Heart right ventricle (tissue), 16 donors: ENCODE data around the gene CMSS1. TPM values are rescaled to one million over a fixed set of nuclear protein-coding genes. Genes with fewer than 3 reads are reported as not detected.

Source experiments
- ATAC-seq, 8 donors: fragments of 200-7000 bp; cut with Tn5 transposase; one replicate each; pipeline ENCODE4 v1.9.1; 2020; ENCODE audit warnings: mild to moderate bottlenecking in 8 of 8, moderate library complexity in 8 of 8, moderate number of reproducible peaks in 1 of 8
- DNase-seq, 2 donors: peaks; one replicate each; pipeline ENCODE4 v3.0.0-alpha.2; 2020
- H3K27ac ChIP-seq, 10 donors: fragments of 200-600 bp; sonication (generic) in 2 of 10; one replicate each; pipeline versions ENCODE4 v1.5.0 to v1.8.0; 2020 to 2022; ENCODE audit warnings: mild to moderate bottlenecking in 3 of 10
- H3K27me3 ChIP-seq, 7 donors: fragments of 200-600 bp; one replicate each; pipeline ENCODE4 v1.8.0; 2021 to 2022; ENCODE audit warnings: mild to moderate bottlenecking in 2 of 7
- H3K36me3 ChIP-seq, 9 donors: fragments of 200-600 bp; sonication (generic) in 1 of 9; one replicate each; pipeline versions ENCODE4 v1.5.0 to v1.8.0; 2020 to 2022; ENCODE audit warnings: mild to moderate bottlenecking in 2 of 9
- H3K4me1 ChIP-seq, 9 donors: fragments of 200-600 bp; sonication (generic) in 1 of 9; one replicate each; pipeline versions ENCODE4 v1.5.0 to v1.8.0; 2020 to 2022; ENCODE audit warnings: mild to moderate bottlenecking in 4 of 9
- H3K4me3 ChIP-seq, 10 donors: fragments of 200-600 bp; sonication (generic) in 2 of 10; one replicate each; pipeline versions ENCODE4 v1.5.0 to v1.8.0; 2020 to 2022; ENCODE audit warnings: mild to moderate bottlenecking in 7 of 10, moderate library complexity in 2 of 10
- H3K9me3 ChIP-seq, 11 donors: fragments of 200-600 bp in 10 of 11; sonication (generic) in 2 of 11; one replicate each; pipeline versions ENCODE4 v1.5.0 to v1.8.0; 2013 to 2022; ENCODE audit warnings: mild to moderate bottlenecking in 2 of 11, control low read depth in 1 of 11, moderate library complexity in 1 of 11
- CTCF ChIP-seq, 9 donors: fragments of 200-600 bp; sonication (generic) in 2 of 9; IDR thresholded peaks; one replicate each; pipeline versions ENCODE4 v1.5.0 to v1.8.0; 2021 to 2022; ENCODE audit warnings: antibody characterized with exemption in 9 of 9, mild to moderate bottlenecking in 5 of 9, moderate library complexity in 1 of 9
- WGBS, 2 donors: extraction: QIAGEN DNeasy Blood & Tissue Kit; methylation state at CpG; one replicate each; pipeline ENCODE4 v1.1.7; 2013; ENCODE audit warnings: inconsistent platforms in 1 of 2; 5-methylcytosine and 5-hydroxymethylcytosine counted together
- intact Hi-C, 10 donors: fragments of 100-400 bp; cut with DNase I; formaldehyde crosslinking; loops; one replicate each; pipeline versions ENCODE4 v1.11.1 to v1.14.2; 2022
- polyA plus RNA-seq, 2 donors: library from polyadenylated mRNA; stranded (reverse); fragments of 200-250 nt; gene quantifications; one replicate each; pipeline ENCODE4 v1.2.3, GENCODE V29; 2013
- total RNA-seq, 10 donors: library from RNA; stranded (reverse); fragmentation: NEBNext Ultra II Directional in 3 of 10; extraction: Animal tissue kit (Norgen Biotek cat#: 25700) in 3 of 10; gene quantifications; one replicate each; pipeline versions ENCODE4 v1.2.1 to v1.2.4, GENCODE V29; 2021 to 2023
- donor health status: Arrhythmogenic right ventricular cardiomyopathy.
- donor health status: ischemic (EF 13 %, LVEDD 7.1; RV severe dilation, severe dysfunction).
- donor health status: healthy with polysubstance abuse.
- donor health status: DM: no; HTN: yes; CAD: no.
- donor health status: DM: no; HTN: no; CAD: no.
- donor health status: ischemic (EF 25% LVEDD 6.9; RV normal size, moderate dysfunction).
- donor health status: ischemic (EF 25% LVEDD 5.7; RV mildly dilated, moderate dysfunction).
- donor health status: healthy.
- donor health status: DM: yes; HTN: yes; CAD: no.
- donor health status: Ischemic cardiomyopathy.
- donor health status: ischemic (EF 35%, LVEDD 5.7; RV mildly dilated, moderate dysfunction).
- donor health status: nonischemic (EF 11% LVEDD 7.7; RV severe dilation, severe dysfunction).
- donor health status: DM: yes; HTN: yes; CAD: no.
- donor health status: PGD.
- donor health status: ischemic (EF 29% LVEDD 5.4; RV normal size, mild dysfunction).
- donor health status: nonischemic (EF 23%, LVEDD 6.1; RV moderate dilation, normal function).

Gene CMSS1
- total and polyA plus RNA-seq, 12 donors, result 24.6 to 45.4 (median 34.6) TPM

DNA sequence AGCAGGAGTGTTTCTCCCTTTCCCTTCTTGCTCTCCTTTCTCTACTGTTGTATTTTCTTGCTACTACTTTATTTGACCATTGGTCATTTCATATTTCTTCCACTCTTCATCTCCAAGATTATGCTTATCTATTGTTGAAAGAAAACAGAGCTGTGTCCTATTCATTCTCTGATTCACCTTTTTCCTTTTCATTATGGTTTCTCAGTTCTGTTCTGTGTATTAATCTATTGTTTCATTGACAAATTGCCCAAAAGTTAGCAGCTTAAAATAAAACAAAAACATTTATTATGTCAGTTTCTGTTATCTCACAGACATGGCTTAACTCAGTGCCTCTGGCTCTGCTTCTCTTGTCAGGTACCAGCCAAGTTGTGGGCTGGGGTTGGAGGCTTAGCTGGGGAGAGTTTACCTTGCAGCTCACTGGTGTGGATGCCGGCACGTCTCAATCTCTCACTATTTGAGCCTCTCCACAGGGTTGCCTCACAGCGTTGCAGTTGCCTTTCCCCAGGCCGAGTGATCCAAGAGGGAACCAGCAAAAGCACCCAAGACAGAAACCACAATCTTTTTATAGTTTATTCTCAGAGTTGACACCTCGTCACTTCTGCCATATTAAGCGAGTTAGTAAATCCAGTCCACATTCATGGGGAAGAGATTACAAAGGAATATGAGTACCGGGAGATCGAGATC is 333.5 kb downstream of the CMSS1 start:
- ATAC-seq (peak in 7 of 8 donors; percentile 46 to 69 (median 61)), DNase-seq (peak in 1 of 2 donors; percentile 17)
- H3K27ac ChIP-seq, result peak overlapping the region in 9 of 10 donors; percentile 5 to 78 (median 65)
- no peak overlapping the region for H3K4me3 ChIP-seq
- no peaks in the 10 kb centered on the region for H3K27me3 ChIP-seq
- peaks cover 0 to 29% (median 11%) of the 10 kb centered on the region in 9 donors for H3K4me1 ChIP-seq
- H3K36me3 ChIP-seq, result peaks cover 0 to 4% (median 0%) of the 10 kb centered on the region in 9 donors
- no peak for TF ChIP-seq CTCF (IDR thresholded peaks at IDR 0.05)
- 45 to 56% methylated on average over 8 of the region's 8 CpGs for WGBS, 2 donors
- peaks cover 0 to 16% (median 12%) of the 10 kb centered on the region in 11 donors for H3K9me3 ChIP-seq
- intact Hi-C loops, result no loop called here

- WGBS, 2 donors, result 98 to 100% methylated on average over 1 of the region's 1 CpG
- intact Hi-C loops, result no loop called here
- H3K4me1 ChIP-seq, result peaks cover 5 to 52% (median 33%) of the 10 kb centered on the region in 9 donors
- H3K9me3 ChIP-seq, result peaks cover 0 to 26% (median 14%) of the 10 kb centered on the region in 11 donors
- no peaks in the 10 kb centered on the region for H3K27me3 ChIP-seq
- DNase-seq, result no peak
- no peak overlapping the region for H3K4me3 ChIP-seq
- TF ChIP-seq CTCF (IDR thresholded peaks at IDR 0.05), result no peak
- H3K27ac ChIP-seq, result no peak overlapping the region
- H3K36me3 ChIP-seq, result no peaks in the 10 kb centered on the region
- ATAC-seq, result no peak
Observed at GRCh38 chr3:100154171-100154570, 336.5 kb downstream of the CMSS1 start.

- intact Hi-C loops, result no loop called here
- Histone ChIP-seq H3K4me1 (peaks cover 5 to 52% (median 37%) of the 10 kb centered on the region in 9 donors), H3K27ac (no peak overlapping the region)
Observed at GRCh38 chr3:100155128-100155527, 337.5 kb downstream of the CMSS1 start.

GRCh38 chr3:100155590-100155989 is 337.9 kb downstream of the CMSS1 start:
- Histone ChIP-seq H3K27ac (no peak overlapping the region), H3K4me3 (no peak overlapping the region), H3K27me3 (no peaks in the 10 kb centered on the region), H3K36me3 (no peaks in the 10 kb centered on the region), H3K4me1 (peaks cover 5 to 53% (median 38%) of the 10 kb centered on the region in 9 donors), H3K9me3 (peaks cover 0 to 26% (median 14%) of the 10 kb centered on the region in 11 donors)
- intact Hi-C loops, result no loop called here
- no peak for DNase-seq
- no peak for ATAC-seq
- no peak for TF ChIP-seq CTCF (IDR thresholded peaks at IDR 0.05)

More at GRCh38 chr3:100155128-100155527, 337.5 kb downstream of the CMSS1 start:
- Histone ChIP-seq H3K27me3 (no peaks in the 10 kb centered on the region), H3K4me3 (no peak overlapping the region), H3K9me3 (peaks cover 0 to 26% (median 14%) of the 10 kb centered on the region in 11 donors), H3K36me3 (no peaks in the 10 kb centered on the region)
- TF ChIP-seq CTCF (IDR thresholded peaks at IDR 0.05), result no peak
- ATAC-seq (no peak), DNase-seq (no peak)
